ENCODE data around the gene CYB561D1. TPM values are rescaled to one million over a fixed set of nuclear protein-coding genes. Genes with fewer than 3 reads are reported as not detected.

The CYB561D1 gene
- total and polyA plus RNA-seq, 10 of the 15 experiments (the other 5 are each of a cell fraction or from before 2014, with no cell fraction given): 0.68 to 9.0 (median 3.3) TPM

- Histone ChIP-seq H3K9me3 (replicated peaks; ENCODE audit: control insufficient read depth, insufficient read depth, low read length) (no peaks in the 10 kb centered on the region), H2AFZ (ENCODE audit: control insufficient read depth, low read depth, low read length) (no peak overlapping the region), H3K36me3 (ENCODE audit: control insufficient read depth in 2 of 2, insufficient read depth in 2 of 2, low read length in 1 of 2) (no peaks in the 10 kb centered on the region), H4K20me1 (ENCODE audit: control insufficient read depth, insufficient read depth) (no peaks in the 10 kb centered on the region), H3K27ac (ENCODE audit: control insufficient read depth, insufficient read depth) (no peak overlapping the region), H3K4me2 (ENCODE audit: control insufficient read depth, insufficient read depth) (no peak overlapping the region), H3K9ac (ENCODE audit: control insufficient read depth, insufficient read depth, low read length) (no peak overlapping the region), H3K4me3 (no peak overlapping the region), H3K27me3 (replicated peaks in 1 of 2; ENCODE audit: control insufficient read depth in 2 of 2, insufficient read depth in 2 of 2, low read length in 1 of 2) (peaks cover 0 to 6% of the 10 kb centered on the region in 2 experiments), H3K79me2 (ENCODE audit: control insufficient read depth, insufficient read depth, low read length) (no peaks in the 10 kb centered on the region), H3K4me1 (ENCODE audit: control insufficient read depth, insufficient read depth, low read length) (peaks cover 4% of the 10 kb centered on the region)
- DNase-seq (ENCODE audit: low read depth, low spot score) (no peak), ATAC-seq (peak; percentile 37), FAIRE-seq (no peak)
- in situ Hi-C loops (cut with MboI) (no loop called here), intact Hi-C loops (cut with micrococcal nuclease; ENCODE audit: unreplicated experiment) (no loop called here)
- no peak for TF ChIP-seq SKIL (IDR thresholded peaks at IDR 0.05; ENCODE audit: low read depth, poor library complexity, severe bottlenecking)
- TF ChIP-seq CHD4 (IDR thresholded peaks at IDR 0.05): no peak
- TF ChIP-seq HDGF (IDR thresholded peaks at IDR 0.05): no peak
- TF ChIP-seq NR2F1 (conservative IDR thresholded peaks at IDR 0.05): no peak
- peak; percentile 96 for TF ChIP-seq REST (IDR thresholded peaks at IDR 0.05; ENCODE audit: low read depth, low read length)
- TF ChIP-seq BHLHE40 (IDR thresholded peaks at IDR 0.05; ENCODE audit: borderline replicate concordance in 1 of 2, low read depth in 2 of 2, low read length in 1 of 2): peak in 1 of 2 experiments; percentile 35; a peak in 1 of 4 replicates
- no peak for TF ChIP-seq LARP7 (IDR thresholded peaks at IDR 0.05)
- no peak for TF ChIP-seq CHD2 (IDR thresholded peaks at IDR 0.05; ENCODE audit: borderline replicate concordance, low read depth, low read length)
- TF ChIP-seq EED (IDR thresholded peaks at IDR 0.05; ENCODE audit: low read depth): no peak
- no peak for TF ChIP-seq MEF2A (IDR thresholded peaks at IDR 0.05; ENCODE audit: insufficient read depth, low read depth, low read length)
- ChIA-PET SMC1A (ENCODE audit: uncharacterized antibody, unreplicated experiment) (no interaction called here), POLR2A (interaction anchor here (0.6 kb wide), 1 partner anchor 208 kb away, joined by 4 read pairs; no protein-coding TSS in a partner anchor), RAD21 (ENCODE audit: unreplicated experiment) (interaction anchor here (1.2 kb wide), 1 partner anchor 53 kb away, joined by 3 read pairs; no protein-coding TSS in a partner anchor), CTCF (interaction anchor here (1.5 to 2.1 kb wide), 2 partner anchors 12 to 54 kb away, joined by 6 to 17 read pairs; no protein-coding TSS in a partner anchor)
- WGBS (ENCODE audit: insufficient coverage, insufficient replicate concordance, low lambda C conversion rate, missing lambda C conversion rate): 10% methylated on average over 7 of the region's 7 CpGs
- BruUV-seq (replicated peaks): no TSS peak
Observed at GRCh38 chr1:109478806-109479205, 15.1 kb upstream of the CYB561D1 start.
